ENCODE data around the gene HDGFL2.

Gene HDGFL2

DNA sequence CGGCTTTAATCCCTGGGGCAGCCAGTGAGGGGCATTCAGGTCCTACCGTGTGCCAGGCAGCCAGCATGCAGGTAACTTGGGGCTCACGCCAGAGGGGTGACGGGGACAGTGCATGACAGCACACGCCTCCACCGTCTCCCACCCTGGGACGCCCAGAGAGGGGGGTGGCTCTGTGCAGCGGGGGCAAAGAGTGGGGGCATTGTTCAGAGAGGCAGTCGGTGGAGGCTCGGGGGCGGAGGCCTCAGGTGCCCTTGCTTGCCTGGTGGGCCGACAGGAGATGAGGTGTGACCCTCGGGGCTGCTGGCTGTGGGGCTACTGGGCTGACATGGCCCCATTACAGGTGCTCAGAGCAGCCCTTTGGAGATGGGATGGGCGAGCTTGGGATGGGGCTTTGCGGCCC is 27.8 kb downstream of the HDGFL2 start:
- DNase-seq: no peak

GRCh38 chr19:4500841-4501591 is 28.9 kb downstream of the HDGFL2 start:
- no peak for DNase-seq

DNA sequence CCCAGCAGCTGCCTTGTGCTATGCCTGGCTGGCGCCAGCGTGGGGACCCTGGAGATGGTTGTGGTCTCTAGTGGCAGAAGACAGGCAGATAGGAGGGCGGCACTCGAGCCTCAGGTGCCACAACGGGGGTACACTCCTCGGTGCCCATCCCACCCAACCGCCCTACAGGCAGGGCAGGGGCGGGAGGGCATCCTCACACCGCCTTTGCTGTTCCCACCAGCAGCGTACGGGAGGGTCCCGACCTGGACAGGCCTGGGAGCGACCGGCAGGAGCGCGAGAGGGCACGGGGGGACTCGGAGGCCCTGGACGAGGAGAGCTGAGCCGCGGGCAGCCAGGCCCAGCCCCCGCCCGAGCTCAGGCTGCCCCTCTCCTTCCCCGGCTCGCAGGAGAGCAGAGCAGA is 29.6 kb downstream of the HDGFL2 start:
- no peak for DNase-seq

GRCh38 chr19:4502282-4503131 is 30.4 kb downstream of the HDGFL2 start:
- DNase-seq: no peak

DNA sequence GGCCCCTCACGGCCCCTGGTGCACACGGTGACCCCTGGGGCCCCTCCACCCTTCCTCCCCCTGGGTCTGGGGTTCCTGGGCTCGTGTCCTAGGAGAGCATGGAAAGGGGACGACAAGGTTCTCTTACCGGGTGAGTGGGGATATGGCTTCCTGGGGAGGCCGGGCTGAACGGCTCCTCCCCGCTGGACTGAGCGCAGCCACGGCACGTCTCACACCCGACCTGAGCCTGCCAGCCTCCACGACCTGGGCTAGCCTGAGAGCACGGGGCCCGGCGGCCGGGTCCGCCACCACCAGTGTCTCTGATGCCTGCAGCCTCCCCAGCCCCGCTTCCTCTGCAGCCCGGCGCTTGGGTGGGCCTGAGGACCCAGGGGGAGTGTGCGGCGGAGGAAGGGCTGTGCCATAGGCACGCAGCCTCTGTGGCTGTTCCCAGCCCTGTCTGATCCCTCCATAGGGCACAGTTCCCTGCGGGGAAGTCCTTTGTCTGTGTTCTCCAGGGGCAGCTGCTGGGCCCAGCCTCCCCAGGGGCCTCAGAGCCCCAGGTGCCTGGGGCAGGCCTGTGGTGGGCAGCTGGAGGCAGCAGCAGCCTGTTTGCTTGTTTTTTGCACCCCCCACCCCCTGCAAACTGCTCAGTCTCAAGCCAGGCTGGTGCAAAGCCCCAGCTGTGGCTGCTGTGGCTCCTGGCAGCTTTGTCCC is 31.2 kb downstream of the HDGFL2 start:
- DNase-seq: no peak

GRCh38 chr19:4503825-4504170 is 31.7 kb downstream of the HDGFL2 start:
- no peak for DNase-seq

- no peak for DNase-seq
Observed at GRCh38 chr19:4504297-4504701, 32.2 kb downstream of the HDGFL2 start.

GRCh38 chr19:4504891-4505569 is 32.9 kb downstream of the HDGFL2 start:
- DNase-seq: no peak

DNA sequence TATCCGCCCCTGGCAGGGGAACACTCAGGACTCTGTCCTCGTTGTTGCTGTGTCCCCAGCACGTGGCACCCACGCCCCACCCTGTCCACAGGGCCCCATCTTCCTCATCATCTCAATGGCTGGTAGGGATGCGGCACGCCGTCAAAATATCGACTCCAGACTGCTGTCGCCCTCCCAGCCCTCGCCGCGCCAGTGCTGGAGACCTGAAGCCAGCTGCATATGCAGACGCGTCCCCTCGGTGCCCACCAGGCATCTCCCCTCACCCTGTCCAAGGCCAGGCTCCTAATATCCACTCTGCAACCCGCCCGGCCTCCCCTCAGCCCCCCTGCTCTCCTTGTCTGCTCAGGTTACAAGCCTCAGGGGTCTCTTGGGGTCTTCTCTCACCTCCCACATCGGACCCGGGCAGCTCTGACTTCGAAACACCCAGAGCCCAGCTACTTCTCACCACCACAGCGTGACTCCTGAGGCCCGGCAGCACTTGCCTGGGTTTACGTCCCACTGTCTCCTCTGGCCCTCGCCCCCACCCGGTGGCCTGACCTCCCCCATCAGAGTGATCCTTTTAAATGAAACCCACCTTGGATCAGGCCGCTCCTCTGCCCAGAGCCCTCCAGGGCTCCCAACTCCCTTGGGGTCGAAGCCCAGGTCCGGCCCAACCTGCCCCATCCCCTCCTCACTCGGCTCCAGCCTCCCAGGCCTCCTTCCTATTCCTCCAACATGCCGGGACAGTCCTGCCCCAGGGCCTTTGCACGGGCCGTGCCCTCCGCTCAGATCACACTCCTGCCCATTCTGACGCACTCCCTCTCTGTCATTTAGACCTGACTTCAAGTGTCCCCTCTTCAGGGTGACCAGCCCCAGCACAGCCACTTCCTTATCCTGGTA is 33.7 kb downstream of the HDGFL2 start:
- no peak for DNase-seq

DNA sequence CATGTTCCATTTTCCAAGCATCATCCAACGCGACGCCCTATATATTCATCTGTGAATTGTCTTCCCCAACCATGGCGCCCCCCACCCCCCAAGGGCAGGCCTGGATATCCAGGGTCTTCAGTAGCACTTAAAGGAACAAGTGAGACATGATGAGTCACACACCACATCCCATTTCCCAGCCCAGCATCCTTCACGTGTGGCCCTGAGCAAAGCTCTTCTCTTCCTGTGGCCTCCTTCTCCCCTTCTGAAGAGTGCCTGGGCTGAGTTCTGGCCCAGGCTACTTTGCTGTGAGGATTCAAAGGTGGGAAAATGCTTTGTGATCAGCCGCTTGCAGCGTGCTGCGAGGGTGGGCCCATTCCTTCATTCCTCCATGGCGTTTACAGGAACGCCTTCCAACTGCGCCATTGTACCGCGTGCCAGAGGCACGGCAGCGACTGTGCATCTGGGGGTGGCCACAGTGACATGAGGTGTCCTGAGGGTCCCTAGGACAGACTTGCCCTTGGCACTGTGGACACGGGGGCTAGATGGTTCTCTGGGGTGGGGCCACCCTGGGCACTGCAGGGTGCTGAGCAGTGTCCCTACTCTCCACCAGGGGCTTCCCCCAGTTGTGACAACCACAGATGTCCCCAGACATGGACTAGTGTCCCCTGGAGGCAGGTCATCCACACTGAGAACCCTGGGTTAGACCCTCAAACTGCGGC is 34.5 kb downstream of the HDGFL2 start:
- DNase-seq: peak; percentile 22

GRCh38 chr19:4507150-4507452 is 35.0 kb downstream of the HDGFL2 start:
- DNase-seq: no peak

GRCh38 chr19:4507804-4508203 is 35.7 kb downstream of the HDGFL2 start:
- DNase-seq: no peak

DNA sequence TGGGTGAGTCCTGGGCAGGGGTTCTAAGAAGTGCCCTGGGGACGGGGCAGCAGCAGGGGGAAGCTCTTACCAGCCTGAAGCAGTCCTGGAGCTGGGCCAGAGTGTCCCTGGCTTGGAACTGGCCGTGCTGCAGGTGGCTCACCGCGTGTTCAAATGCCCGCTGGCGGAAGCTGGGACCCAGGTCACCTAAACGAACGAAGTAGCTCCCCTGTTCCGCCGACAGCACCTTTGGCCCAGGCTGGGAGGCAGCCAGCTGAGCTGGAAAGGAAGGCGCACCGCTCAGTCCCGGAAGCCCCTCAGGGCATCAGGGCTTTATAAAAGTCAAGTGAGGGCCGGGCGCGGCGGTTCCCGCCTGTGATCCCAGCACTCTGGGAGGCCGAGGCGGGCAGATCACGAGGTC is 36.6 kb downstream of the HDGFL2 start:
- DNase-seq: no peak

GRCh38 chr19:4510435-4511255 is 38.5 kb downstream of the HDGFL2 start:
- no peak for DNase-seq

- DNase-seq: no peak
Observed at GRCh38 chr19:4511300-4512054, 39.4 kb downstream of the HDGFL2 start.

DNA sequence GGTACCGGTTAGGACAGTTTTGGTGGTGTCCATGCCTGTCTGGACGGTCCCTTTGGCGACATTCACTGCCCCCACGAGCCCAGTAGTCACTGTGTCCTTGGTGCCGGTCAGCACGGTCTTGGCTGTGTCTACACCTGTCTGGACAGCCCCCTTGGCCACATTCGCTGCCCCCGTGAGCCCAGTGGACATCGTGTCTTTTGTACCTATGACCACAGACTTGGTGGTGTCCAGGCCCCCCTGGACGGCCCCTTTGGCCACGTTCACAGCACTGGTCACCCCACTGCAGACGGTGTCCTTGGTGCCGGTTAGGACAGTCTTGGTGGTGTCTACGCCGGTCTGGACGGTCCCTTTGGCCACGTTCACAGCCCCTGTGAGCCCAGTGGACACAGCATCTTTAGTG is 40.0 kb downstream of the HDGFL2 start:
- no peak for DNase-seq

DNA sequence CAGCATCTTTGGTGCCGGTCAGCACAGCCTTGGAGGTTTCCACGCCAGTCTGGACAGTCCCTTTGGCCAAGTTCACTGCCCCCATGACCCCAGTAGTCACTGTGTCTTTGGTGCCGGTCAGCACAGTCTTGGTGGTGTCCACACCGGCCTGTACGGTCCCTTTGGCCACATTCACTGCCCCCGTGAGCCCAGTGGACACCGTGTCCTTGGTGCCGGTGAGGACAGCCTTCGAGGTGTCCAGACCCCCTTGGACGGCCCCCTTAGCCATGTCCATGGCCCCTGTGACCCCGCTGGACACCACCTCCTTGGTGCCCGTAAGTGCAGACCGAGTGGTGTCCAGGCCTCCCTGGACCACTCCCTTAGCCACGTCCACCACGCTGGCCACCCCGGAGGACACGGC is 41.2 kb downstream of the HDGFL2 start:
- DNase-seq: no peak

- DNase-seq: no peak
Observed at GRCh38 chr19:4515732-4516131, 43.6 kb downstream of the HDGFL2 start.

GRCh38 chr19:4516199-4516938 is 44.3 kb downstream of the HDGFL2 start:
- DNase-seq: no peak

All from activated CD4-positive, alpha-beta T cell treated with anti-CD3 and anti-CD28 coated beads, Interleukin-10, Interleukin-2, amounts not matched to agents 100 ng/mL and 50 ng/mL, durations not matched to agents 16 hours and 8 hours (primary cell).